ENCODE results near the gene TRANK1. TPM values are rescaled to one million over a fixed set of nuclear protein-coding genes. Genes with fewer than 3 reads are reported as not detected.

TRANK1 gene
- total and polyA plus RNA-seq, 2 experiments from 2014 or later = 1.8 to 6.7 TPM

DNA sequence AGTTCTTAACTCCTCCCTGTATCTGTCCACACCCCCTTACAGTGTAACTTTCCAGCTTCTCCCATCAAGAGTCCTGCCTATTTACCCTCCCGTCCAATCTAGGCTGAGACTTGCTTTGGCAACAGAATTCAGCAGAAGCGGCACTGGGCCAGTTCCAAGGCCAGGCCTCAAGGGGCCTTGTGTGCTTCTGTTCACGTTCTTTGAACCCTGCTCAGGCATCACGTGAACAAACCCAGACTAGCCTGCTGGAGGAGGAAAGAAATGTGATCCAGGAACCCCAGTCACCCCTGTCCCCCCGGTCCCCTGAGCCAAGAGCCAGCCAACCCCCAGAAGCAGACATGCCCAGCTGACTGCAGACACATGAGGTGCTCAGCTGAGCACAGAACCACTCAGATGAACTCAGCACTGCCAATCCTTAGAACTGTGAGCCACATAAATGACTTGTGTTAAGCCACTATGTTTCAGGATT, 104.4 kb downstream of the TRANK1 start (continued):
- TF ChIP-seq, protein P1, sequence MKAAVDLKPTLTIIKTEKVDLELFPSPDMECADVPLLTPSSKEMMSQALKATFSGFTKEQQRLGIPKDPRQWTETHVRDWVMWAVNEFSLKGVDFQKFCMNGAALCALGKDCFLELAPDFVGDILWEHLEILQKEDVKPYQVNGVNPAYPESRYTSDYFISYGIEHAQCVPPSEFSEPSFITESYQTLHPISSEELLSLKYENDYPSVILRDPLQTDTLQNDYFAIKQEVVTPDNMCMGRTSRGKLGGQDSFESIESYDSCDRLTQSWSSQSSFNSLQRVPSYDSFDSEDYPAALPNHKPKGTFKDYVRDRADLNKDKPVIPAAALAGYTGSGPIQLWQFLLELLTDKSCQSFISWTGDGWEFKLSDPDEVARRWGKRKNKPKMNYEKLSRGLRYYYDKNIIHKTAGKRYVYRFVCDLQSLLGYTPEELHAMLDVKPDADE (IDR thresholded peaks at IDR 0.05) = no peak

DNA sequence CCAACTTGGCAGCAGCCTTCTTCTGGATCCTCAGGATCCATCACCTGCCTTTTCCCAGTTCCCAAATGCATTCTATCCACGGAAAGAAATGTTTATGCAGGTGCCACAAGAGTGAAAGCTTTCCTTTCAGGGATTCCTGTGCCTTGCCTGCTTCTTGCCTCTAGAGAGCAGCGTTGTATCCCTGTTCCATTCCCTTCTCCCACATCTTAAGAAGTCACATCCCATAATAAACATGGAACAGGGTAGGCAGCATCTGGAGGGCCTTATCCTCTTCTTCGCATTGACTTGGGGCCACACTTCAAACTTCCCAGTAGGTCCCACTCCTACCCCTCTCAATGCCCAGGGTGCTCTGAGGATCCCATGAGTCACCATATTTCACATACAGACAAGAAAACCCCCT, 107.8 kb downstream of the TRANK1 start:
- TF ChIP-seq JUNB (IDR thresholded peaks at IDR 0.05; ENCODE audit: unreplicated experiment) = no peak
- TF ChIP-seq, protein P2, sequence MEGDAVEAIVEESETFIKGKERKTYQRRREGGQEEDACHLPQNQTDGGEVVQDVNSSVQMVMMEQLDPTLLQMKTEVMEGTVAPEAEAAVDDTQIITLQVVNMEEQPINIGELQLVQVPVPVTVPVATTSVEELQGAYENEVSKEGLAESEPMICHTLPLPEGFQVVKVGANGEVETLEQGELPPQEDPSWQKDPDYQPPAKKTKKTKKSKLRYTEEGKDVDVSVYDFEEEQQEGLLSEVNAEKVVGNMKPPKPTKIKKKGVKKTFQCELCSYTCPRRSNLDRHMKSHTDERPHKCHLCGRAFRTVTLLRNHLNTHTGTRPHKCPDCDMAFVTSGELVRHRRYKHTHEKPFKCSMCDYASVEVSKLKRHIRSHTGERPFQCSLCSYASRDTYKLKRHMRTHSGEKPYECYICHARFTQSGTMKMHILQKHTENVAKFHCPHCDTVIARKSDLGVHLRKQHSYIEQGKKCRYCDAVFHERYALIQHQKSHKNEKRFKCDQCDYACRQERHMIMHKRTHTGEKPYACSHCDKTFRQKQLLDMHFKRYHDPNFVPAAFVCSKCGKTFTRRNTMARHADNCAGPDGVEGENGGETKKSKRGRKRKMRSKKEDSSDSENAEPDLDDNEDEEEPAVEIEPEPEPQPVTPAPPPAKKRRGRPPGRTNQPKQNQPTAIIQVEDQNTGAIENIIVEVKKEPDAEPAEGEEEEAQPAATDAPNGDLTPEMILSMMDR (conservative IDR thresholded peaks at IDR 0.05; ENCODE audit: low read depth in 2 of 2) = peak; percentile 74 to 89
- no peak overlapping the region for H3K27ac Mint-ChIP-seq

DNA sequence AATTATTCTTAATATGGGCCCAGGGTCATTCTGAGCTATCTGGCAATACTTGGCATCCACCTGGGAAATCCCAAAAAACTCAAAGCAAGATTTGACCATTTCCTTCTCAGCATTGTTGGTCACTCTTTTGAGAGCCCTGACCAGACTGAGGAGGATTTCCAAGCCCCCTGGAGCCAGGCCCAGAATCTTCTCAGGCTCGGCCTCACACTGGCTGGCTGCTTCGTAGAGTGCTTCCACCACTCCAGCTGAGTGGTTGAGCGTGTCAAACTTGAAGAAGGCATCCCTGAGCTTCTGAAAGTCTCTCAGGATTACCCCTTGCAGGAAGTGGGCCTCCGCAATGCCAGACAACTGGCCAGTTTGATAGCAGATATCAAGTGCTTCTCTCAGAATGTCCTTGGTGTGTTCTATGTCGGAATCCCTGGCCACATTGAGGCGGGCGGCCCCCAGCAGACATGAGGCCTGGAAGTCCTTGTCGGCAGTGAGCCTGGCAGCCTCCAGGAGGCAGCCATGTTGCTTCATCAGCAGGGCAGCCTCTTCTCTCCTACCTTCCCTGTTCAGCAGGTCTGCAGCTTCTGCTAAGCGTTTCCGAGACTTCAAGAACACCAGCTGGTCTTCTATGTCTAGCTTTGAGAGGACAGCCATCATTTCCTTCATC, 111.6 kb downstream of the TRANK1 start:
- Histone ChIP-seq H3K27me3 (ENCODE audit: insufficient read depth) (no peaks in the 10 kb centered on the region), H3K79me2 (replicated peaks; ENCODE audit: insufficient read depth) (no peaks in the 10 kb centered on the region), H3K4me1 (ENCODE audit: insufficient read depth) (no peaks in the 10 kb centered on the region), H3F3A (replicated peaks; ENCODE audit: low read depth) (no peaks in the 10 kb centered on the region), H2AFZ (no peak overlapping the region), H3K4me3 (no peak overlapping the region), H3K4me2 (no peak overlapping the region), H4K20me1 (replicated peaks; ENCODE audit: insufficient read depth) (no peaks in the 10 kb centered on the region), H3K9me2 (ENCODE audit: insufficient read depth) (0 out of 2 replicates have a peak, but pooled peaks cover 3% of the 10 kb centered on the region), H3K27ac (ENCODE audit: low read depth) (no peak overlapping the region), H3K36me3 (ENCODE audit: insufficient read depth) (no peaks in the 10 kb centered on the region)
- Mint-ChIP-seq H3K36me3 (ENCODE audit: low read depth) (no peaks in the 10 kb centered on the region), H3K4me1 (no peaks in the 10 kb centered on the region; the same call in 1 of the 3 replicates), H3K27me3 (ENCODE audit: insufficient read depth, low read depth, poor library complexity) (peaks cover 7% of the 10 kb centered on the region), H3K9me3 (no peaks in the 10 kb centered on the region), H3K4me3 (no peak overlapping the region), H3K27ac (no peak overlapping the region)
- no peak for ATAC-seq
- peak; percentile 11 for DNase-seq (ENCODE audit: low spot score)
- TF ChIP-seq STAT1 (IDR thresholded peaks at IDR 0.05; ENCODE audit: unreplicated experiment) (no peak), POLR2AphosphoS5 (IDR thresholded peaks at IDR 0.05; ENCODE audit: low read depth) (no peak), ZNF114 (CRISPR knock-in tag; IDR thresholded peaks at IDR 0.05) (no peak), EZH2 (IDR thresholded peaks at IDR 0.05; ENCODE audit: low read depth, unreplicated experiment) (no peak), JUNB (IDR thresholded peaks at IDR 0.05; ENCODE audit: unreplicated experiment) (no peak)
- TF ChIP-seq, protein P1 (IDR thresholded peaks at IDR 0.05) = no peak
- TF ChIP-seq, protein P3, sequence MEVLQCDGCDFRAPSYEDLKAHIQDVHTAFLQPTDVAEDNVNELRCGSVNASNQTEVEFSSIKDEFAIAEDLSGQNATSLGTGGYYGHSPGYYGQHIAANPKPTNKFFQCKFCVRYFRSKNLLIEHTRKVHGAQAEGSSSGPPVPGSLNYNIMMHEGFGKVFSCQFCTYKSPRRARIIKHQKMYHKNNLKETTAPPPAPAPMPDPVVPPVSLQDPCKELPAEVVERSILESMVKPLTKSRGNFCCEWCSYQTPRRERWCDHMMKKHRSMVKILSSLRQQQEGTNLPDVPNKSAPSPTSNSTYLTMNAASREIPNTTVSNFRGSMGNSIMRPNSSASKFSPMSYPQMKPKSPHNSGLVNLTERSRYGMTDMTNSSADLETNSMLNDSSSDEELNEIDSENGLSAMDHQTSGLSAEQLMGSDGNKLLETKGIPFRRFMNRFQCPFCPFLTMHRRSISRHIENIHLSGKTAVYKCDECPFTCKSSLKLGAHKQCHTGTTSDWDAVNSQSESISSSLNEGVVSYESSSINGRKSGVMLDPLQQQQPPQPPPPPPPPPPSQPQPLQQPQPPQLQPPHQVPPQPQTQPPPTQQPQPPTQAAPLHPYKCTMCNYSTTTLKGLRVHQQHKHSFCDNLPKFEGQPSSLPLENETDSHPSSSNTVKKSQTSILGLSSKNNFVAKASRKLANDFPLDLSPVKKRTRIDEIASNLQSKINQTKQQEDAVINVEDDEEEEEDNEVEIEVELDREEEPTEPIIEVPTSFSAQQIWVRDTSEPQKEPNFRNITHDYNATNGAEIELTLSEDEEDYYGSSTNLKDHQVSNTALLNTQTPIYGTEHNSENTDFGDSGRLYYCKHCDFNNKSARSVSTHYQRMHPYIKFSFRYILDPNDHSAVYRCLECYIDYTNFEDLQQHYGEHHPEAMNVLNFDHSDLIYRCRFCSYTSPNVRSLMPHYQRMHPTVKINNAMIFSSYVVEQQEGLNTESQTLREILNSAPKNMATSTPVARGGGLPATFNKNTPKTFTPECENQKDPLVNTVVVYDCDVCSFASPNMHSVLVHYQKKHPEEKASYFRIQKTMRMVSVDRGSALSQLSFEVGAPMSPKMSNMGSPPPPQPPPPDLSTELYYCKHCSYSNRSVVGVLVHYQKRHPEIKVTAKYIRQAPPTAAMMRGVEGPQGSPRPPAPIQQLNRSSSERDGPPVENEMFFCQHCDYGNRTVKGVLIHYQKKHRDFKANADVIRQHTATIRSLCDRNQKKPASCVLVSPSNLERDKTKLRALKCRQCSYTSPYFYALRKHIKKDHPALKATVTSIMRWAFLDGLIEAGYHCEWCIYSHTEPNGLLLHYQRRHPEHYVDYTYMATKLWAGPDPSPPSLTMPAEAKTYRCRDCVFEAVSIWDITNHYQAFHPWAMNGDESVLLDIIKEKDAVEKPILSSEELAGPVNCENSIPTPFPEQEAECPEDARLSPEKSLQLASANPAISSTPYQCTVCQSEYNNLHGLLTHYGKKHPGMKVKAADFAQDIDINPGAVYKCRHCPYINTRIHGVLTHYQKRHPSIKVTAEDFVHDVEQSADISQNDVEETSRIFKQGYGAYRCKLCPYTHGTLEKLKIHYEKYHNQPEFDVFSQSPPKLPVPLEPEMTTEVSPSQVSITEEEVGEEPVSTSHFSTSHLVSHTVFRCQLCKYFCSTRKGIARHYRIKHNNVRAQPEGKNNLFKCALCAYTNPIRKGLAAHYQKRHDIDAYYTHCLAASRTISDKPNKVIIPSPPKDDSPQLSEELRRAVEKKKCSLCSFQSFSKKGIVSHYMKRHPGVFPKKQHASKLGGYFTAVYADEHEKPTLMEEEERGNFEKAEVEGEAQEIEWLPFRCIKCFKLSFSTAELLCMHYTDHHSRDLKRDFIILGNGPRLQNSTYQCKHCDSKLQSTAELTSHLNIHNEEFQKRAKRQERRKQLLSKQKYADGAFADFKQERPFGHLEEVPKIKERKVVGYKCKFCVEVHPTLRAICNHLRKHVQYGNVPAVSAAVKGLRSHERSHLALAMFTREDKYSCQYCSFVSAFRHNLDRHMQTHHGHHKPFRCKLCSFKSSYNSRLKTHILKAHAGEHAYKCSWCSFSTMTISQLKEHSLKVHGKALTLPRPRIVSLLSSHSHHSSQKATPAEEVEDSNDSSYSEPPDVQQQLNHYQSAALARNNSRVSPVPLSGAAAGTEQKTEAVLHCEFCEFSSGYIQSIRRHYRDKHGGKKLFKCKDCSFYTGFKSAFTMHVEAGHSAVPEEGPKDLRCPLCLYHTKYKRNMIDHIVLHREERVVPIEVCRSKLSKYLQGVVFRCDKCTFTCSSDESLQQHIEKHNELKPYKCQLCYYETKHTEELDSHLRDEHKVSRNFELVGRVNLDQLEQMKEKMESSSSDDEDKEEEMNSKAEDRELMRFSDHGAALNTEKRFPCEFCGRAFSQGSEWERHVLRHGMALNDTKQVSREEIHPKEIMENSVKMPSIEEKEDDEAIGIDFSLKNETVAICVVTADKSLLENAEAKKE (CRISPR knock-in tag; IDR thresholded peaks at IDR 0.05) = no peak

More for the DNA sequence above, 107.8 kb downstream of the TRANK1 start:
- H2AFZ ChIP-seq = no peak overlapping the region
- H4K20me1 ChIP-seq (replicated peaks; ENCODE audit: insufficient read depth) = no peaks in the 10 kb centered on the region
- no peaks in the 10 kb centered on the region for H3F3A ChIP-seq (replicated peaks; ENCODE audit: low read depth)
- H3K27ac ChIP-seq (ENCODE audit: low read depth) = no peak overlapping the region
- H3K36me3 ChIP-seq (ENCODE audit: insufficient read depth) = no peaks in the 10 kb centered on the region; the same call in 1 of the 2 replicates
- H3K9me2 ChIP-seq (ENCODE audit: insufficient read depth) = 0 out of 2 replicates have a peak, but pooled peaks cover 1% of the 10 kb centered on the region
- H3K79me2 ChIP-seq (replicated peaks; ENCODE audit: insufficient read depth) = no peaks in the 10 kb centered on the region
- H3K4me3 ChIP-seq = no peak overlapping the region
- Mint-ChIP-seq H3K9me3 (peaks cover 13% of the 10 kb centered on the region), H3K4me3 (no peak overlapping the region), H3K36me3 (ENCODE audit: low read depth) (peaks cover 13% of the 10 kb centered on the region), H3K27me3 (ENCODE audit: insufficient read depth, low read depth, poor library complexity) (peaks cover 6% of the 10 kb centered on the region), H3K4me1 (no peaks in the 10 kb centered on the region; the same call in 2 of the 3 replicates)
- ATAC-seq = peak; percentile 86
- no peaks in the 10 kb centered on the region for H3K4me1 ChIP-seq (ENCODE audit: insufficient read depth)
- peak; percentile 61 for DNase-seq (ENCODE audit: low spot score)
- H3K27me3 ChIP-seq (ENCODE audit: insufficient read depth) = no peaks in the 10 kb centered on the region
- H3K4me2 ChIP-seq = no peak overlapping the region
